GM10847 (cell line): Measurements from ENCODE around the gene ROBO1.

ENCODE experiments used
- POLR2A ChIP-seq: IDR thresholded peaks from 2 replicates; pipeline ENCODE4 v1.6.1; 2011; ENCODE audit not compliant: insufficient read length; ENCODE audit errors: extremely low read depth

Gene ROBO1

DNA sequence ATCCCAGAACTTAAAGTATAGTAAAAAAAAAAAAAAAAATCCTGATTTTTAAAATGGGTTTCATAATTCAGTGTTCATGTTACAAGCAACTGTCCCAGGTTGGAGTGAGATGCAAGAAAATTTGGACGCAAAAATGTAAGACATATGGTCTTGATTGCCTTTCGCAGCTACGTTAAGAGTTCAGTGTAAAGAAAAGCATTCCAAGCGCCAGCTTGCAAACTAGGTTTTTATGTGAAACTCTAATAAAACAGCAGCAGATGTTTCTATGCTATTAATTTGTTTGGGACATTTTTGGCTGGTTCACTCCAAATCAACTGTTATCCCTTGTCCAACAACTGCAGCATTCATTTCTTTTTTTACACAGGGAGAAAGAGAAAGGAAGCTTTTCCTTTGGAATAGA is 957.8 kb downstream of the ROBO1 start:
- no peak for TF ChIP-seq POLR2A

- no peak for TF ChIP-seq POLR2A
Observed at GRCh38 chr3:78804251-78805037, 963.4 kb downstream of the ROBO1 start.

DNA sequence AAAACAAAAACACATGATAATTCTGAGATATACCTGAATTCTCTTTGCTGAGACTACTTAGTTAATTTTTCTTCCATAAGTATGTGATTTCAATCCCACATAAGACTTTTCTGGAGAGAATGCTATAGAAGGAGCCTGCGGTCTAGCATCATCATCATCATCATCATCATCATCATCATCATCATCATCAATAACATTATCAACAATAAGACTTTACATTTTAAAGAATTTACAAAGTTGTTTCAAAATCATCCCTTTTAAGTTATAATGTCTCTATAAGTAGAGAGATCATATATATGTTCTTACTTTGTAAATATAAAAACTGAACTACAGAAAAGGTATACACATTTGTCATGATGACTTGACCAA is 965.3 kb downstream of the ROBO1 start:
- TF ChIP-seq POLR2A, result no peak

DNA sequence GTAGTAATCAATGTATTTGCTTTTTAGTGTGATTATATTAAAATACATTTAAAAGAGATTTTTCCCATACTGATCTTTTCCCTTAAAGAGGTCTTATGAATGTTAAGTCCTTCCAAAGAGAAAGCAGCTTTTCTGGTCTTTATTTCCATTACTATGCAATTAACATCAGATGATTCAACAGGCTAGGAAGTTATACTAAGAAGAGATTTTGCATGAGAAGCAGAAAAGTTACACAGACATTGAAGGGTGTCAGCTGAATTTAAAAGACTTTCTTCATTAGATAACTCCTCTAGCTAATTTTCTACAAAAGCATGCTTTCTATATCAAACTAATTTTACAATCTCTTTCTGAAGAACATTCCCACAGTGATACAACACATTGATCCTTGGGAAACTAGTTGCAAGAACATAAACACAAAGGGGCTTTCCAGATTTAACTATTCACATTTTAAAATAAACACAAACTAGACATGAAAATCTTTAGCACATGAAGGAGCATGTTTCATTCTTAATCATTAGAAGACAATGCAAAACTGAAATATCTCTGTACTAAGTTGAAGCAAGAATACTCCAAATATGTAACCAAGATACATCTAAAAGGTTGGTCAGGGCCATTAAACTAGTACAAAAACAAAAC is 965.8 kb downstream of the ROBO1 start:
- no peak for TF ChIP-seq POLR2A

- no peak for TF ChIP-seq POLR2A
Observed at GRCh38 chr3:78799681-78800080, 968.1 kb downstream of the ROBO1 start.

DNA sequence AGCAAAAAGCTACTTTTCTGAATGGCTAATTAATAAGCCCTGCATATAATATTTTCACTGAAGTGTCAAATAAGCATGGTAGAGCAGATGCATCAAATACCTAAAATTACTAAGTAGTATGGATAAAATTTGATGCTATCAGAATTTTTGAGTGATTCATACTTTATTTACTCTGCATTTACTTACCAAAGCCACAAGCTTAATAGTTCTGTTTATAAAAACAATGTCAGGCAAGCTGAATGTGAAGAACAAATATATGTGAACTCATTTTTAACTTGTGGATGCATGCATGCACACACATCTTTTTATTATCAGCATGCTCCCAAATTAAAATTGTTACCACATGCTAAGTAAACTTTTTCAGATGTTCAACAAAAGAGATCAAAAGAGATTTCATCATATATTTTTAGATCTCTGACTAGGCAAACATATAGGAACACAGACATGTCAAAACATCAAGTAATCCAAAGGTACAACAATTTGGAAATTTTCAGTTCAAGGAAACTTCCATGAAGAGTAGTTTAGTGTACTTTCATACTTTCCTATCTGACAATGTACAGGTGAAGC is 969.4 kb downstream of the ROBO1 start:
- TF ChIP-seq POLR2A, result no peak

- no peak for TF ChIP-seq POLR2A
Observed at GRCh38 chr3:78794431-78794830, 973.4 kb downstream of the ROBO1 start.

- no peak for TF ChIP-seq POLR2A
Observed at GRCh38 chr3:78792733-78793132, 975.1 kb downstream of the ROBO1 start.

DNA sequence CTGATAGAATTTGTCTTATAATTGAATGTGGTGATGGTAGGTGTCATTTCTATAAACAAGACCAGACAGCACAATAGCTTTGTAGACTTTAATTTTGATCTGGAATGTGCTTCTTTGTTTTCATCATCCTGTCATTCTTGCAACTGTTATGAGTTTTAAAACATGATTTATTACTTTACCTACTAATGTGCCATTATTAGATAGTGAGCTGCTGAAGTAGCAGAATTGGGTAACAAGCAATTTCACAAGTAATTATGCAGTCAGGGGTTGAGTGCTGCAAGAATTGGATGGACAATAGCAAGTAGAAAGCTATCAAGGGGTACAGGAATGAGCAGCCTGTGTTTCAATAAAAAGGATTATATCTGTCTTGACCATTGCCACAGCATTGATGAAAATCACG is 975.6 kb downstream of the ROBO1 start:
- no peak for TF ChIP-seq POLR2A

GRCh38 chr3:78791753-78792152 is 976.0 kb downstream of the ROBO1 start:
- TF ChIP-seq POLR2A, result no peak

GRCh38 chr3:78788839-78789238 is 979.0 kb downstream of the ROBO1 start:
- TF ChIP-seq POLR2A, result no peak

- TF ChIP-seq POLR2A, result no peak
Observed at GRCh38 chr3:78785004-78785403, 982.8 kb downstream of the ROBO1 start.

DNA sequence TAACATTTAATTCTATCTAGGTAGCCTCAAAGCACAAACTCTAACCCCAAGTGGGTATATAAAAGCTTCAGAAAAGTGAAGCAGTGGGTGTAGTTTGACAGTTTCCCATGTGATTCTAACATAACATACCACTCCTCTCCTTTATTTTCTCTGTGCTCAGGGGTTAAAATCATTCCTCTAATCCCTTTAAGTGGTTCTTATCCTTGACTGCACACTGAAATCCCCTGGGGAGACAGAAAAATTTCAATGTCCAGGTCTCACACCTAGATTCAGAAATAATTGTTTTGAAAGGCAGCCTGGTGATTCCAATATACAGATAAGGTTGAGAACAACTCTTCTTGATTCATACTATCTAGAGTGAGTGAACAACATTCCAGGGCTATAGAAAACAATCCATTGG is 986.4 kb downstream of the ROBO1 start:
- TF ChIP-seq POLR2A, result no peak

DNA sequence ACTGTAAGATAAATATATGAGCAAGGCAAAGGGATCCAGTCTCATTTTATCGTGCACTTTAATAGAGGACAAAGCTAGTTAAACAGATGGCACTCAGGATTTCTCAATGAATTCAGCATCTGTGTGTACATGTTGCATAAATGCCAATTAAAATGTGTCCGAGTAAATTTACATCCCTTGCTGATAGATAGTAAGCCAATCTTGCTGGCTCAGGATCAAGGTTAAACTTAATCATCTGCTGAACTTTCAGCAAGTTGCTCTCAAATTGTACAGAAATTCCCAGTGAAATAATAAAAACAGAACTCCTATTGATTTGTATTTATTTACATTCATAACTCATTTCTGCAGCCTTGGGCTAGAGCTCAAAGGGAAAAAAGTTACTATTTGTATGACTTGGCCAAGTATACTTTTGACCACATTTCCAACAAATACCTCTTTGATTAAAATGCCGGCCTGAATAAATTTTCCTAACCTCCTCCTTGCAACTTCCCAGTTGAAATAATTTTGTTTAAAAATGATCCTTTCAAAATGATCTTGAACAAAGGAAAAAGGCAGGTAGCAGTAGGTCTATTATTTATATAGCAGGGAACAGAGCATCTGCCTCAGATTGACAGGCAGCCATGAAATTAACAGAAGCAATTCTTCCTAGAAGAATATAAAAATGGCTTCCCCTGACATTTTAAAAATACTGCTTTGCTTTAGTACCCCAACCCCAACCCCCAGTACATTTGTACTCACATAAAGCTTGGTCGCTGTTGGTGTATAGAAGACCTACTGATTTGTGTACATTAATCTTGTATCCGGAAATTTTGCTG is 1001.9 kb downstream of the ROBO1 start:
- TF ChIP-seq POLR2A, result no peak

- TF ChIP-seq POLR2A, result no peak
Observed at GRCh38 chr3:78764634-78765033, 1003.2 kb downstream of the ROBO1 start.

- TF ChIP-seq POLR2A, result no peak
Observed at GRCh38 chr3:78762121-78762520, 1005.7 kb downstream of the ROBO1 start.
